Measurements from ENCODE around the gene INO80E.

Gene INO80E

DNA sequence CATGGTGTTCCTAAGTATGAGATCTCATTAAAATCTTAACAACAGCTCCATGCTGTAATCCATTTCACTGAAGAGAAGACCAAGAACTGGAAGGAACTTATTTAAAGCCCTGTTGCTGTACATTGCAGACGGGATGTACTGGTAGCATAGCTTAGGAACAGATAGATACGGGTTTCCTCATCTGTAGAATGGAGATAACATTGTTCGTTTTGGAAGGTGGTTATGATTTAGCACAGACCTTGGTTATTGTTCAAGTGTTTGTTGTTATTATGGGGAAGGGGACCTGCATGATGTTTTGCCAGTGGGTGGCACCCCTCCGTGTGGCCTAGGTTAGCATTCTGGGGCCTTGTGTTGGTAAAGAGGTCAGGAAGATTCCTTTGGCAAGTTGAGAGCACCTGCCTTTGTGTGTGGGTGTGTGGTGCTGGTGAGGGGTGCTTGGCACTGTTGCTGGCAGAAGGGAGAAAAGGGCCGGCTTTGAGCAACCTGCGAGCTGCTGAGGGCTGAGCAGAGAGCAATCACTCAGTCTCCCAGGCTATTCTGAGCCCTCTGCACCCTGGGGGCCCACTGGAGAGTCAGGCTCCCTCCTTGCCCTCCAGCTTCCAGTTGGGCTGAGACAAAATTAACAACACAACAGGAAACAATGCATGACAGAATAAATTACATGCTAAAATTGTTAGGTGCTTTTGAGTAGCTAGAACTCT, 20.1 kb upstream of the INO80E start:
- no peak for DNase-seq

GRCh38 chr16:29977063-29977825, 18.8 kb upstream of the INO80E start:
- no peak for DNase-seq

DNA sequence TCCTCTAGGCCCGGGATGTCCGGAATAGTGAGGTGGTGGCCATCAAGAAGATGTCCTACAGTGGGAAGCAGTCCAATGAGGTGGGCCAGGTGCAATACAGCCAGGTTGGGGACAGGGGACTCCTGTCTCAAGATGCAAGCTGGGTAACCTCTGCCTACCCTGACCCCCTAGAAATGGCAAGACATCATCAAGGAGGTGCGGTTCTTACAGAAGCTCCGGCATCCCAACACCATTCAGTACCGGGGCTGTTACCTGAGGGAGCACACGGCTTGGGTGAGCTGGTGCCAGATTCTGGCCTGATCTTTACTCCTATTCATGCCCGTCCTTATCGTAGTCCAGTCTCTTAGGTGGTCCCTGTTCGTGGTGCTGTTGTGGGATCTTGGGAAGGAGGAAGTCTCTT, 18.0 kb upstream of the INO80E start:
- DNase-seq = no peak

DNA sequence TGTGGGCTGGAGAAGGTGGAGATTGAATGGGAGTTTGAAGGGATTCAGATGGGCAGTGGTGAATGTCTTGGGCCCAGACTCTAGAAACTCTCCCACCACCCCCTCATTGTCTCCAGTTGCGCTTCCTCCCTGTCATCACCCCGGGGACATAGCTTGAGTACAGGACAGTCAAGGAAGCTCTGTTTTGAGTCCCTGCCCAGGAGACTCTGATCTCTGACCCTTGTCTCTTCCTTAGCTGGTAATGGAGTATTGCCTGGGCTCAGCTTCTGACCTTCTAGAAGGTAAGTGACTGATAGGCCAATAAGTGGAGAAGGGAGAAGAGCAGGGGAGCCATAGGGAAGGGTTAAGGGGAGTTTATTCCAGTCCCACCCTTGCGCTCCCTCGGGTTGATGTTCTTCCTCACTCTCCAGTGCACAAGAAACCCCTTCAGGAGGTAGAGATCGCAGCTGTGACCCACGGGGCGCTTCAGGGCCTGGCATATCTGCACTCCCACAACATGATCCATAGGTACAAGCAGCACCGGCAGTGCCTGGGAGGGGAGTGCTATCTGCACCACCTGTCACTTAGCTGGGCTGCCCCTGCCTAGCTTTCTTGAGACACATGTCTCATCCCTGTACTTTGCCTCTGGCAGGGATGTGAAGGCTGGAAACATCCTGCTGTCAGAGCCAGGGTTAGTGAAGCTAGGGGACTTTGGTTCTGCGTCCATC, 17.3 kb upstream of the INO80E start:
- DNase-seq = no peak

GRCh38 chr16:29982560-29983419, 13.3 kb upstream of the INO80E start:
- no peak for DNase-seq

- DNase-seq = no peak
Measured at GRCh38 chr16:29983420-29984136, 12.5 kb upstream of the INO80E start.

- DNase-seq = no peak
Measured at GRCh38 chr16:29984137-29984763, 11.8 kb upstream of the INO80E start.

DNA sequence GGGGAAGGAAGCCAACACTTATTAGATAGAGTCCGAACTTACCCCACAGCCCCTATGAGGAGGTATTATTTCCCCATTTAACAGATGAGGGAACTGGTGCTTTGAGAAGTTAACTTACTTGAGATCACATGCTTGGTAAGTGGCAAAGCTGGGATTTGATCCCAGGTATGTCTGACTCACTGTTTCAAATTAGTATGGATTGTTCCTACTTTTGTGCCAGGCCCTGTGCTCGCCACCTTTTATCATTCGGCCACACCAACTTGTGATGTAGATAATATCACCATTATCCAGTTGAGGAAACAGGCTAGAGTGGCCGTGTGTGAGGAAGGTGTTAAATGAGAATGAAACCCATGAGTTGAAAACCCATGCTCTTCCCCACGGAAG, 11.3 kb upstream of the INO80E start:
- DNase-seq = no peak

DNA sequence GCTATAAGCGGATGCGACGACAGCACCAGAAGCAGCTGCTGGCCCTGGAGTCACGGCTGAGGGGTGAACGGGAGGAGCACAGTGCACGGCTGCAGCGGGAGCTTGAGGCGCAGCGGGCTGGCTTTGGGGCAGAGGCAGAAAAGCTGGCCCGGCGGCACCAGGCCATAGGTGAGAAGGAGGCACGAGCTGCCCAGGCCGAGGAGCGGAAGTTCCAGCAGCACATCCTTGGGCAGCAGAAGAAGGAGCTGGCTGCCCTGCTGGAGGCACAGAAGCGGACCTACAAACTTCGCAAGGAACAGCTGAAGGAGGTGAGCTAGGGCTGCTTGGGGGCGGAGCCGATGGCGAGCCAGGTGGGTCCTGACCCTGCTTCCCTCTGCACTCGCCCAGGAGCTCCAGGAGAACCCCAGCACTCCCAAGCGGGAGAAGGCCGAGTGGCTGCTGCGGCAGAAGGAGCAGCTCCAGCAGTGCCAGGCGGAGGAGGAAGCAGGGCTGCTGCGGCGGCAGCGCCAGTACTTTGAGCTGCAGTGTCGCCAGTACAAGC, 10.7 kb upstream of the INO80E start:
- no peak for DNase-seq

DNA sequence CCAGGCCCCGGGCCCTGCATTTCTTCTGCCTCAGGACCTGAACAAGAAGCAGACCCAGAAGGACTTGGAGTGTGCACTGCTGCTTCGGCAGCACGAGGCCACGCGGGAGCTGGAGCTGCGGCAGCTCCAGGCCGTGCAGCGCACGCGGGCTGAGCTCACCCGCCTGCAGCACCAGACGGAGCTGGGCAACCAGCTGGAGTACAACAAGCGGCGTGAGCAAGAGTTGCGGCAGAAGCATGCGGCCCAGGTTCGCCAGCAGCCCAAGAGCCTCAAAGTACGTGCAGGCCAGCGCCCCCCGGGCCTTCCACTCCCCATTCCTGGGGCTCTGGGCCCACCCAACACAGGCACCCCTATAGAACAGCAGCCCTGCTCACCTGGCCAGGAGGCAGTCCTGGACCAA, 9.8 kb upstream of the INO80E start:
- no peak for DNase-seq

DNA sequence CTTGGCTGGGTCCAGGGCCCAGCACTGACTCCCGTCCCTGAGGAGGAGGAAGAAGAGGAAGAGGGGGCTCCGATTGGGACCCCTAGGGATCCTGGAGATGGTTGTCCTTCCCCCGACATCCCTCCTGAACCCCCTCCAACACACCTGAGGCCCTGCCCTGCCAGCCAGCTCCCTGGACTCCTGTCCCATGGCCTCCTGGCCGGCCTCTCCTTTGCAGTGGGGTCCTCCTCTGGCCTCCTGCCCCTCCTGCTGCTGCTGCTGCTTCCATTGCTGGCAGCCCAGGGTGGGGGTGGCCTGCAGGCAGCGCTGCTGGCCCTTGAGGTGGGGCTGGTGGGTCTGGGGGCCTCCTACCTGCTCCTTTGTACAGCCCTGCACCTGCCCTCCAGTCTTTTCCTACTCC, 9.1 kb upstream of the INO80E start:
- DNase-seq = no peak

GRCh38 chr16:29987371-29988085, 8.5 kb upstream of the INO80E start:
- no peak for DNase-seq

DNA sequence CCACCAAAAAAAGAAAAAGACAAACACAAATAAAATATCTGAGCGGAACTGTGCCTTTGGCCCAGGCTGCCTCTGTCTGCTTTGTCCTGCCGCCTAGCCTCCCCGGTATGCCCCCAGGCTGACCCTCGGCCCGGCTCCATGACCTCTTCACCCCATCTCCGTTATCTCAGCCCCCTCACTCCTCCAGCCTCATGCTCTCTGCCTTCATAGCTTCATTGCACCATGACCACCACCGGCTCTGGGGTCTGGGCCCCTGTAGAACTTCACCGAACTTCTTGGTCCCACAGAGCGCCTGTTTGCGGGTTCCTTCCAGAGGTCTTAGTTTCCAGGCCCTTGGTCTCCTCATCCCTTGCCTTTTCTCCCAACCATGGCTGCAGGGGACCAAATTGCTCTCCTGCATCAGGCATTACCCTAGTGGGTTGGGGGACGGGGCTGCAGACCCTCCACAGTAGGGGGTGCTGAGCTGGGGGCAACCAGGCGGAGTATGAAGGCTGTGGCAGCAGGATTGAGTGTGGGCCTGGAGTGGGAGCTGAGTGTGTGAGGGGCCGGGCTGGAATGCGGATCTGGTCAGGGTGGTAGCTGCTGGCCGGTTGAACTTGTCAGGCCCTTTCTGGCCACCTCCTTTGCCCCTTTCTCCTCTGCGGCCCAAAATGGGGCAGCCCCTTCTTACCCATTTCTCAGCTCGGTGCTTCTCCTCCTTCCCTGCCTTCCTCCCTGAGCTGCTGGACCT, 7.5 kb upstream of the INO80E start:
- DNase-seq = no peak

DNA sequence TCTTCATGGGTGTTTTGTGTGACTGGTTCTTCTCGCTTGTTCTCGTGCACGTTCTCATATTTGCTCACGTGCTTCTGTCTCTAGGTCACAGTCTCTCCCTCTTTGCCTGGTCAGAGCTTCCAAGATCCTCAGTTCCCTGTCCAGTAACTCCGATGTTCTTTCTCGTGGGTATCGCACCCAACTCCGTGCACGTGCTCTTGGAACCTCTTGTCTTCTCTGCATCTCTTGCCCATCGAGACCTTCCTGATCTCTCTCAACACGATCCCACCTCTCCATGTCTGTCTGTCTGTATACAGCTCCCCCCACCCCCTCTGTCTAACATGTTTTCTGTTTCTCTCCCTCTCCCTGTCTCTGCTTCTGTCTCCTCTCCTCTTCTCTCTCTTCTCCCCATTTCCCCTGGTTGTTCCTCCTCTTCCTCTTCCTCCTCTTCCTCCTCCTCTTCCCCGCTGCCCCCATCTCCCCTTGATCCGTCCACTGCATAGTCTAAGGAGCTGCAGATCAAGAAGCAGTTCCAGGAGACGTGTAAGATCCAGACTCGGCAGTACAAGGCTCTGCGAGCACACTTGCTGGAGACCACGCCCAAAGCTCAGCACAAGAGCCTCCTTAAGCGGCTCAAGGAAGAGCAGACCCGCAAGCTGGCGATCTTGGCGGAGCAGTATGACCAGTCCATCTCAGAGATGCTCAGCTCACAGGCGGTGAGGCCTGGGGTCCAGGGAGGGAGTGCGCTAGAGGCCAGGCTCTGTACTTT, 6.8 kb upstream of the INO80E start:
- DNase-seq = no peak

GRCh38 chr16:29990034-29990433, 6.0 kb upstream of the INO80E start:
- no peak for DNase-seq

GRCh38 chr16:29990883-29991570, 5.0 kb upstream of the INO80E start:
- no peak for DNase-seq

DNA sequence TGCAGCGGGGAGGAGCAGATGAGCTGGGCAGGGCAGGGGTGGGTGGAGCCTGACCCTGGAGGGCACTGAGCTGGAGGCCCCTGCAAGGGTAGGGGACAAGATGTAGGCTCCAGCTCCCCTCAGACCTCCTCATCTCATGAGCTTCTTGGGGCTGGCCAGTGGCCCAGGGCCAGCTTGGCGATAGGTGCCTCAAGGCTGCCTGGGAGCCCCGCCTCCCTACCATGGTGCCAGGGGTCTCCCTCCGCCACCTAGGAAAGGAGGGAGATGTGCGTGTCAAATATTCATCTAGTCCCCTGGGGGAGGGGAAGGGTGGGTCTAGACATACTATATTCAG, 4.5 kb upstream of the INO80E start:
- DNase-seq = no peak

DNA sequence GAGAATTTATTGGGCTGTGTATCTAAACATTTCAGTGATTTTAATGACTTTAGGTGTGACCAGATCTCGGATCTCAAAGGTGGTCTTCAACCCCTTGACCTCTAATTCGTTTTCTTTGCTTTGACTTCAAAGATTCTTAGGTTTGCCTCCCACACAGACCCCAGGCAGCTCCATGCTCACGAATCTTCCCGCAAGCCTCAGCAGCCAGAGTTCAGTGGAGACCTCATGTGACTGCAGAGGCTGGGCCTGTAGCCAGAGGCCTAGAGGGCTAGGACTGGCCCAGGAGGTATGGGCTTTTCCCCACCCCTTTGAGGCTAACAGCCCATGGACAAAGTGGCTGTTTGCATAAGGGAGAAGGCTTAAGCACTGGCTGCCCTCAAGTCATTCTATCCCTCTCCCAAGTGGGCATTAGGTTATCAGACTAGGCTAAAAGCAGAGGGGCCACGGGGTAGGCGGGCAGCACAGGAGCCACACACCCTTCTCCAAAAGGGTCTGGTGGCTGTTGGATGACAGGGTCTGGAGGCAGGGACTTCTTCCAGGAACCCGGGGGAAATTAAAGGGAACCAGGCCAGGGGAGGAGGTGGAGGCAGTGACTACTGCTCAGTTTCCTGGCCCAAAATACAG, 3.6 kb upstream of the INO80E start:
- DNase-seq = no peak

Data from fibroblast of skin of back (primary cell).